Gastrocnemius medialis (tissue), 4 donors: Measurements from ENCODE around the gene MED27.

Experiments used
- CTCF ChIP-seq, 5 experiments: fragments of 450-650 bp in 3 of 5; fragments of 200-600 bp in 2 of 5; sonication (generic) in 2 of 5; IDR thresholded peaks in 4 of 5; conservative IDR thresholded peaks in 1 of 5; 1 replicate in 4 of 5; 2 replicates in 1 of 5; pipeline ENCODE4 v1.5.1; 2016 to 2019; ENCODE audit warnings: antibody characterized with exemption in 5 of 5, mild to moderate bottlenecking in 3 of 5, moderate library complexity in 3 of 5
- POLR2A ChIP-seq, 2 donors: fragments of 450-650 bp; IDR thresholded peaks; one replicate each; pipeline ENCODE4 v1.6.1; 2017; ENCODE audit warnings: antibody characterized with exemption in 2 of 2, mild to moderate bottlenecking in 2 of 2, moderate library complexity in 2 of 2

- TF ChIP-seq CTCF (IDR thresholded peaks at IDR 0.05 in 4 of 5, conservative IDR thresholded peaks at IDR 0.05 in 1 of 5) (no peak), POLR2A (IDR thresholded peaks at IDR 0.05) (no peak)
These were observed 118.7 kb downstream of the MED27 start for GRCh38 chr9:131960851-131961495.
